Measurements from ENCODE around the gene IKZF5.

DNA sequence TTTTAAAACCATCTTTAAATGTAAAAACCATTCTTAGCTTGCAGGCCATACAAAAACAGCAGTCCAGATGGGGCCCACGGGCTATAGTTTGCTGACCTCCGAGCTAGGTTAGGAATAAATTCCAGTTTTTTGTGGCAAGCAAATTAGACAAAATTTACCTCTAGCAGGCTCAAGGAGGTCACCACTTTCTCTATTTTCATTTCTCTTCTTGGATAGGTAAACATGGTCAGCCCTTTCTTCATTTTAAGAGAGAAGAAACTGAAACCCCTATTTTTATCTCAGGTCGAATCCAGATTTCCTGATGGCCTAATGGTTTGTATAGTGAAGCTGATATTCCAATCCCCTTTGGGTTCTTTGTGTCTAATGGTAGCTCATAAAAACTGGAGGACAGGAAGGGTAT lies 10.7 kb downstream of the IKZF5 start:
- TF ChIP-seq, protein P1, sequence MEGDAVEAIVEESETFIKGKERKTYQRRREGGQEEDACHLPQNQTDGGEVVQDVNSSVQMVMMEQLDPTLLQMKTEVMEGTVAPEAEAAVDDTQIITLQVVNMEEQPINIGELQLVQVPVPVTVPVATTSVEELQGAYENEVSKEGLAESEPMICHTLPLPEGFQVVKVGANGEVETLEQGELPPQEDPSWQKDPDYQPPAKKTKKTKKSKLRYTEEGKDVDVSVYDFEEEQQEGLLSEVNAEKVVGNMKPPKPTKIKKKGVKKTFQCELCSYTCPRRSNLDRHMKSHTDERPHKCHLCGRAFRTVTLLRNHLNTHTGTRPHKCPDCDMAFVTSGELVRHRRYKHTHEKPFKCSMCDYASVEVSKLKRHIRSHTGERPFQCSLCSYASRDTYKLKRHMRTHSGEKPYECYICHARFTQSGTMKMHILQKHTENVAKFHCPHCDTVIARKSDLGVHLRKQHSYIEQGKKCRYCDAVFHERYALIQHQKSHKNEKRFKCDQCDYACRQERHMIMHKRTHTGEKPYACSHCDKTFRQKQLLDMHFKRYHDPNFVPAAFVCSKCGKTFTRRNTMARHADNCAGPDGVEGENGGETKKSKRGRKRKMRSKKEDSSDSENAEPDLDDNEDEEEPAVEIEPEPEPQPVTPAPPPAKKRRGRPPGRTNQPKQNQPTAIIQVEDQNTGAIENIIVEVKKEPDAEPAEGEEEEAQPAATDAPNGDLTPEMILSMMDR (IDR thresholded peaks at IDR 0.05; ENCODE audit: low read length), result no peak
- TF ChIP-seq EZH2phosphoT487 (IDR thresholded peaks at IDR 0.05; ENCODE audit: low read length), result no peak
- no peak for TF ChIP-seq EZH2 (optimal IDR thresholded peaks at IDR 0.05; ENCODE audit: low read depth, low read length)

All from MM.1S (cell line).